Gastroesophageal sphincter (tissue), 3 donors: Measurements from ENCODE around the gene MIEN1.

Experiments
- CTCF ChIP-seq, 4 experiments: fragments of 200-600 bp in 2 of 4; fragments of 450-650 bp in 2 of 4; sonication (generic) in 1 of 4; IDR thresholded peaks; one replicate each; pipeline ENCODE4 v1.5.1; 2017 to 2019; ENCODE audit warnings: antibody characterized with exemption in 4 of 4, mild to moderate bottlenecking in 2 of 4, moderate library complexity in 2 of 4
- POLR2A ChIP-seq, 2 donors: fragments of 450-650 bp; IDR thresholded peaks; one replicate each; pipeline ENCODE4 v1.6.1; 2017; ENCODE audit warnings: antibody characterized with exemption in 2 of 2, mild to moderate bottlenecking in 2 of 2, moderate library complexity in 1 of 2

DNA sequence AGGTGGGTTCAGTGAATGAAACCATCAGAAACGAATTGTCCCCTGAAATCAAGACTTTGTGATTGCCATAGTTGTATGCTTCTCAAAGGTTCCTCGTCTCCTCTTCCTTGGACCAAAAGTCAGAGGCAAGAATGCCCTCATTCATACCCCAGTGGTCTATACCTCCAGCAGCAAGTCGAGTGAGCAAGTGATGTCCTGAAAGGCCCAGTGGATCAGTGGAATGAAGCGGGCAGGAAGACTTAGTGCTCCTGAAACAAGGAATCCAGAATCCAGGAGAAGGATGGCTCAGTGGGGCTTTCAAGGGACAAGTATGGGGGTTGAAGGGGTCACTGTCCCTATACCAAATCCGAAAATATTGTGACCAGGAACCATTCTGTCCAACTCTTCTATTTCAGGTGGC is 35.7 kb downstream of the MIEN1 start:
- no peak for TF ChIP-seq CTCF (IDR thresholded peaks at IDR 0.05)
- no peak for TF ChIP-seq POLR2A (IDR thresholded peaks at IDR 0.05)
